Nephron (organoid): ENCODE measurements around the gene GPC1.
A peak's percentile ranks its signal among the peaks of the same experiment; 100 is the strongest.
"Not testable (repeated sequence)": the region's sequence is repeated elsewhere in the genome, so short reads cannot be mapped to it uniquely, and the experiment has no call there.

Experiments used
- H3K27ac Mint-ChIP-seq, 3 experiments: 2 replicates each; pipeline ENCODE4 v1.8.0; 2020; ENCODE audit warnings: mixed read lengths in 3 of 3, mild to moderate bottlenecking in 2 of 3, moderate library complexity in 1 of 3
- H3K27me3 Mint-ChIP-seq: 2 replicates; pipeline ENCODE4 v1.8.0; 2021; ENCODE audit warnings: low read depth, mild to moderate bottlenecking, moderate library complexity, mixed read lengths
- H3K36me3 Mint-ChIP-seq: 2 replicates; pipeline ENCODE4 v1.8.0; 2020; ENCODE audit warnings: low read depth, mixed read lengths
- H3K4me1 Mint-ChIP-seq: 2 replicates; pipeline ENCODE4 v1.8.0; 2020; ENCODE audit warnings: mixed read lengths
- H3K4me3 Mint-ChIP-seq, 3 experiments: 2 replicates each; pipeline ENCODE4 v1.8.0; 2020; ENCODE audit warnings: mild to moderate bottlenecking in 3 of 3, mixed read lengths in 3 of 3, moderate library complexity in 2 of 3
- H3K9me3 Mint-ChIP-seq: 2 replicates; pipeline ENCODE4 v1.8.0; 2020; ENCODE audit warnings: mixed read lengths
- CTCF ChIP-seq, 3 experiments: fragments of 200-600 bp; sonication (generic); IDR thresholded peaks; one replicate each; pipeline ENCODE4 v1.5.0; 2021; ENCODE audit warnings: antibody characterized with exemption in 3 of 3; ENCODE audit not compliant: unreplicated experiment in 3 of 3

The GPC1 gene

DNA sequence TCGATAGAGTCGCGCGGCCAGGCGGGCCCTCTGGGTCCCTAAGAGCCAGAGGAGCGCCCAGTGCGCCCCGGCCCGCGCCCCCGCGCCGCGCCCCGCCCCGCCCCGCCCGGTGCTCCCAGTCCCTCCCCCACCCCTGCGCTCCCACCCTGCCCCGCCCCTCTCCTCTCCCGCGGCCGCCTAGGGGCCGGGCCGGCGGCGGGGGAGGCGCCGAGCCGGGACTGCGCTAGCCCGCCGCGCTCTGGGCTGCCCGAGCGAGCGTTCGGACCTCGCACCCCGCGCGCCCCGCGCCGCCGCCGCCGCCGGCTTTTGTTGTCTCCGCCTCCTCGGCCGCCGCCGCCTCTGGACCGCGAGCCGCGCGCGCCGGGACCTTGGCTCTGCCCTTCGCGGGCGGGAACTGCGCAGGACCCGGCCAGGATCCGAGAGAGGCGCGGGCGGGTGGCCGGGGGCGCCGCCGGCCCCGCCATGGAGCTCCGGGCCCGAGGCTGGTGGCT is at the start of gene GPC1:
TSS of gene GPC1 (plus strand) at position 207 of the 491 bp plus-strand sequence. CDS start at position 463, 256 bp downstream.
- Mint-ChIP-seq H3K4me1 (peaks cover 10% of the 10 kb centered on the region), H3K4me3 (peak within 1 kb of the TSS; percentile 88 to 91 (median 91)), H3K27ac (peak within 1 kb of the TSS; percentile 81 to 91 (median 83)), H3K9me3 (no peaks in the 10 kb centered on the region), H3K27me3 (peaks cover 15% of the 10 kb centered on the region), H3K36me3 (no peaks in the 10 kb centered on the region)
- no peak for TF ChIP-seq CTCF (IDR thresholded peaks at IDR 0.05; ENCODE audit: unreplicated experiment in 3 of 3)

DNA sequence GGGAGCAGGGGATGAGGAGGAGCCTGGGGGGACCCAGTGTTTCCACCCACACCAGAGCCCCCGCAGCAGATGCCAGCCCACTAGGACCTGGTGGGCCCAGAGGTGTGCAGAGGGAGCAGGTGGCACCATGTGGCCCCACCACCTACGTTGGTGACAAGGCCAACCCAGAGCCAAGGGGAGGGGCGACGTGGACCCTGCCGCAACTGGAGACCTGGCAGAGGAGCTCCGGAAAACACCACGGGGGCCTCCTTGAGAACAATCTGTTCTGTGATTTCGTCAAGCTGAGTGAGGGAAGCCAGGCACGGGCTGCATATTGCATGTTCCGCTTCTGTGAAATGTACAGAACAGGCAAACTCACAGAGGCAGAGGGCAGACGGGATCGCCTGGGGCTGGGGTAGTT is 49.1 kb upstream of the GPC1 start:
- no peak for TF ChIP-seq CTCF (IDR thresholded peaks at IDR 0.05; ENCODE audit: unreplicated experiment in 3 of 3)
- peaks cover 15% of the 10 kb centered on the region for H3K27me3 Mint-ChIP-seq
- H3K4me1 Mint-ChIP-seq: peaks cover 29% of the 10 kb centered on the region
- no peak overlapping the region for H3K27ac Mint-ChIP-seq
- H3K9me3 Mint-ChIP-seq: no peaks in the 10 kb centered on the region
- H3K4me3 Mint-ChIP-seq: no peak overlapping the region
- H3K36me3 Mint-ChIP-seq: no peaks in the 10 kb centered on the region

GRCh38 chr2:240386743-240387142 is 48.7 kb upstream of the GPC1 start:
- H3K36me3 Mint-ChIP-seq, H3K27ac Mint-ChIP-seq, H3K4me3 Mint-ChIP-seq, H3K9me3 Mint-ChIP-seq: not testable (repeated sequence)
- peaks cover 15% of the 10 kb centered on the region for H3K27me3 Mint-ChIP-seq
- peaks cover 25% of the 10 kb centered on the region for H3K4me1 Mint-ChIP-seq

DNA sequence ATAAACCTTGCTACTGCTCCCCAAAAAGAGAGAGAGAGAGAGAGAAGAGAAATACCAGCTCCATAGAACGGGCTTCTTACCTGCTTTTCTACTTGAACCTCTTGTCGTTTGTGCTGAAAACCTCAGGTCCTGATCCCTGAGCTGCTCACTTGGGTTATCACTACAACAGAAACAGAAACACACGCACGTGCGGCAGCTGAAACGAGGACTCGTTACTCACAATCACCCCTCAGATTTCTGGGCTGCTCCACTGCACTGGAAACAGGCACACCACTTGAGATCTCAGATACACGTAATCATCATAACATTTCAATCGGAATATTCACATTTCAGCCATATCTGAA is 48.2 kb upstream of the GPC1 start:
- Mint-ChIP-seq H3K9me3 (no peaks in the 10 kb centered on the region), H3K4me3 (peak overlapping the region in 1 of 3 experiments; percentile 6), H3K27me3 (peaks cover 15% of the 10 kb centered on the region), H3K27ac (peak overlapping the region in 1 of 3 experiments; percentile 65), H3K4me1 (peaks cover 23% of the 10 kb centered on the region), H3K36me3 (no peaks in the 10 kb centered on the region)
- TF ChIP-seq CTCF (IDR thresholded peaks at IDR 0.05; ENCODE audit: unreplicated experiment in 3 of 3): no peak

- H3K27me3 Mint-ChIP-seq: peaks cover 10% of the 10 kb centered on the region
- no peaks in the 10 kb centered on the region for H3K36me3 Mint-ChIP-seq
Measured at GRCh38 chr2:240387669-240388358, 47.6 kb upstream of the GPC1 start.

More at GRCh38 chr2:240387669-240388358, 47.6 kb upstream of the GPC1 start:
- TF ChIP-seq CTCF (IDR thresholded peaks at IDR 0.05; ENCODE audit: unreplicated experiment in 3 of 3): no peak
- H3K9me3 Mint-ChIP-seq: no peaks in the 10 kb centered on the region
- peak overlapping the region in 1 of 3 experiments; percentile 65 for H3K27ac Mint-ChIP-seq
- peak overlapping the region in 1 of 3 experiments; percentile 6 for H3K4me3 Mint-ChIP-seq
- H3K4me1 Mint-ChIP-seq: peaks cover 18% of the 10 kb centered on the region
